Mucosa of descending colon (tissue), 3 donors: ENCODE results near the gene GAS7. TPM values are rescaled to one million over a fixed set of nuclear protein-coding genes. Genes with fewer than 3 reads are reported as not detected.
A peak's percentile ranks its signal among the peaks of the same experiment; 100 is the strongest.

Experiments used
- ATAC-seq: fragments of 200-7000 bp; cut with Tn5 transposase; one replicate; pipeline ENCODE4 v1.9.1; 2020; ENCODE audit warnings: mild to moderate bottlenecking, moderate library complexity
- DNase-seq, 3 donors: peaks; one replicate each; pipeline ENCODE4 v3.0.0-alpha.2; 2020
- H3K36me3 ChIP-seq: fragments of 200-600 bp; one replicate; pipeline ENCODE4 v1.8.0; 2021; ENCODE audit warnings: low read depth, mild to moderate bottlenecking
- H3K4me1 ChIP-seq: fragments of 200-600 bp; one replicate; pipeline ENCODE4 v1.8.0; 2021; ENCODE audit warnings: low read depth, mild to moderate bottlenecking
- H3K4me3 ChIP-seq: fragments of 200-600 bp; one replicate; pipeline ENCODE4 v1.8.0; 2021; ENCODE audit warnings: mild to moderate bottlenecking
- H3K9me3 ChIP-seq: fragments of 200-600 bp; one replicate; pipeline ENCODE4 v1.8.0; 2021; ENCODE audit warnings: mild to moderate bottlenecking
- intact Hi-C, 2 donors: fragments of 100-400 bp; cut with DNase I in 1 of 2; cut with micrococcal nuclease in 1 of 2; formaldehyde crosslinking; loops; one replicate each; pipeline versions ENCODE4 v1.11.0 to v1.11.1; 2022; cut with DNase I, micrococcal nuclease
- total RNA-seq, 3 donors: library from RNA; stranded (reverse); fragmentation: NEBNext Ultra II Directional in 2 of 3; extraction: Animal tissue kit (Norgen Biotek cat#: 25700) in 2 of 3; gene quantifications; one replicate each; pipeline versions ENCODE4 v1.2.1 to v1.2.4, GENCODE V29; 2021 to 2023
- TF ChIP-seq, protein P1 (sequence below): fragments of 200-600 bp; IDR thresholded peaks from one replicate; pipeline ENCODE4 v1.8.0; 2022; ENCODE audit warnings: antibody characterized with exemption, mild to moderate bottlenecking
- donor health status: DM: no; HTN: no; CAD: no; lungs with moderate emphysema.
- donor health status: DM: no; HTN: no; CAD: no.
- donor health status: DM: no; HTN: yes; CAD: no.

GAS7 gene
- total RNA-seq, 3 donors from 2014 or later: 6.4 to 54.4 (median 21.6) TPM

DNA sequence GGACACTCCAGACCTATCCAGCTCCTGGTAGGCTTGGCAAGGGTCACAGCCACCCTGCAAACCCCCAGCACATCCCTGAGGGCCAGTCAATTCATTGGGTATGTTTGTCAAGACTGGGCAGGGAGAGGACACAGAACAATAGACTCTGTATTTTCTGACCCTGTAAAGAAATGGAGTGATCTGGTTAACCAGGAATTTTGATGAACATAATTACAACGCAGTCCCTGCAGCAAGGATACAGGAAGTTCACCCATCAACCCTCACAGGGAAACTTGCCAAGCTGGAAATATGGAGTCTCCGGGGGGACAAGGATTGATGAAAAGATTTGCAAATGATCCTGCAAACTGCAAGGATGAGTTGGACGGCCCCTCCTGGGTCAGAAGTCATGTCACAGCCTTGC, 167.3 kb downstream of the GAS7 start:
- ATAC-seq (no peak), DNase-seq (no peak)
- TF ChIP-seq, protein P1, sequence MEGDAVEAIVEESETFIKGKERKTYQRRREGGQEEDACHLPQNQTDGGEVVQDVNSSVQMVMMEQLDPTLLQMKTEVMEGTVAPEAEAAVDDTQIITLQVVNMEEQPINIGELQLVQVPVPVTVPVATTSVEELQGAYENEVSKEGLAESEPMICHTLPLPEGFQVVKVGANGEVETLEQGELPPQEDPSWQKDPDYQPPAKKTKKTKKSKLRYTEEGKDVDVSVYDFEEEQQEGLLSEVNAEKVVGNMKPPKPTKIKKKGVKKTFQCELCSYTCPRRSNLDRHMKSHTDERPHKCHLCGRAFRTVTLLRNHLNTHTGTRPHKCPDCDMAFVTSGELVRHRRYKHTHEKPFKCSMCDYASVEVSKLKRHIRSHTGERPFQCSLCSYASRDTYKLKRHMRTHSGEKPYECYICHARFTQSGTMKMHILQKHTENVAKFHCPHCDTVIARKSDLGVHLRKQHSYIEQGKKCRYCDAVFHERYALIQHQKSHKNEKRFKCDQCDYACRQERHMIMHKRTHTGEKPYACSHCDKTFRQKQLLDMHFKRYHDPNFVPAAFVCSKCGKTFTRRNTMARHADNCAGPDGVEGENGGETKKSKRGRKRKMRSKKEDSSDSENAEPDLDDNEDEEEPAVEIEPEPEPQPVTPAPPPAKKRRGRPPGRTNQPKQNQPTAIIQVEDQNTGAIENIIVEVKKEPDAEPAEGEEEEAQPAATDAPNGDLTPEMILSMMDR: no peak
- intact Hi-C loops: no loop called here
- H3K36me3 ChIP-seq: no peaks in the 10 kb centered on the region
- no peaks in the 10 kb centered on the region for H3K9me3 ChIP-seq
- no peak overlapping the region for H3K4me3 ChIP-seq
- H3K4me1 ChIP-seq: no peaks in the 10 kb centered on the region

DNA sequence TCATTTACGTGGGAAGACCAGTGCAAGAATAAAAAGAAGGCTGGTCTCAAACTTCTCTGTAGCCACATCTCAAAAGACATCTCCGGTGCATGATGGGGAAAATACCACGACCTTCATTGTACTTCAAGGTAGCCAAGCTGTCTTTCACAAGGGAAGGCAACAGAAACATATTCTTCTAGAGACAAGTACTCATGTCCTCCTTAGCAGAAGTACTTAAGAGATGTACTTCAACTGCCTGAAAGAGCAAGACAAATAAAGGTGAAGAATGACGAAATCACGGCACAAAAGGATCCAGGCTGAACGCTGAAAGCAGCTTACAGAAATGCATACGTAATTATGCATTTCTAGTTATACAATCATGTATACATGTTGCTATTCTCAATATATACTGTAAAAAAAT, 169.3 kb downstream of the GAS7 start:
- H3K9me3 ChIP-seq: no peaks in the 10 kb centered on the region
- DNase-seq: no peak
- no peaks in the 10 kb centered on the region for H3K36me3 ChIP-seq
- TF ChIP-seq, protein P1: no peak
- no peak overlapping the region for H3K4me3 ChIP-seq
- ATAC-seq: no peak
- no peaks in the 10 kb centered on the region for H3K4me1 ChIP-seq
- intact Hi-C loops: no loop called here

DNA sequence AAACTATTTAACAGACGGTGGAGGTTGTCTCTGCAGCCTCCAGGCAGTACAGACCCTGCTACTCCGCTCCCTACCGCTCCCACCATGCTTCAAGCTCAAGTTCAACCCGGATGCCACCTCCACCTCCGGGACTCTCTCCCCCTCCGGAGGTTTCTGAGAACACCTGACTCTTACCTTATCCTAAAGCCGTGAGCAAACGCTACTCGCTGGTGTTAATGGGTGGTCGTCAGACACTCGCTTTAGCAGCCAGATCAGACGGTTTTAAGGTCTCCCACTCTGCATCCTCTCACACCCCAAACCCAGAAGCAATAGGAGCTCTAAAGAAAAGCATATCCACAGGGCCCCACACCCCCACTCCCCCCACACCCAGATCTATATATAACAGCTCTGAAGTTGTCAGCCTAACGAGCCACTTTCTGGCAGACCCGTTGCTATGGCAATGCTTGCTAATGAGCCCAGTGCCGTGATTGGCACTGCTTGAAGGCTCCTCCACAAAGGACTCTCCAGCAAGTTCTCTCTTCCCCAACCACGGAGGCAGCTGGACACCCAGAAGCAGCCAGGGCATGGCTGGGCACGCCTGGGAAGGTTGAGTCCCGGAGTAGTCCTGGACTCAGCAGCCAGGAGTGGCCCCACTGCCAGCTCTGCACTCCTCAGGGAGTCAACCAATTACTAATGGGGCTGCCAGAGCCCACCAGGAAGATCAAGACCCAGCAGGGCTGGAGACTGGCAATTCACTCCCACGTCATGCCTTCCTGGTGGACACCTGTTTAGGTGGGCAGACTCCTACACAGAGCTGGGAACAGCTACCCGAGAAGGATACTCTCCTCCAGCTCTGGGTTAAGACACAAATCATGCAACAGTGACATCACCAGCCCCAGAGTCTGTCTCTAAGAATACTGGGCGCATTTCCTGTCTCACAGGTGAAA, 172.2 kb downstream of the GAS7 start:
- intact Hi-C loops: no loop called here
- no peak for ATAC-seq
- TF ChIP-seq, protein P1: no peak

DNA sequence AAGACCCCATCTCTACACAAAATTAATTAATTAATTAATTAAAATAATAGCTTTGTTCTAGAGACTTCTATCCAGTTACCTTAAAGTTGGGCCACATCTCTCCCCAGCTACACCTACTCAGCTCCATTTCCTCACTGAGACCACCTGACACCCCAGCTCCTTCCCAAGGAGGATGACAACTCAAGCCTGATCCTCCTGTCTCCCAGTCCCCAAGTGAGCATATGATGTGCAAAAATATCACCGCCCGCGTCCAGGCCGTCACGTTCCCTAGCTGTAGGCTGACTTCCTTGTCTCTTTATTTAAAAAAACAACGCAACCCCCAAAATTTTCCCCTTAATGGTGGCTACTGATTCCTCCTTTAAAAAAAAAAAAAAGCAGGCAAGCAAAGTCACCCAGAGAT, 173.2 kb downstream of the GAS7 start:
- Histone ChIP-seq H3K9me3 (no peaks in the 10 kb centered on the region), H3K4me3 (no peak overlapping the region), H3K4me1 (no peaks in the 10 kb centered on the region), H3K36me3 (no peaks in the 10 kb centered on the region)
- DNase-seq: no peak
- ATAC-seq: no peak
- intact Hi-C loops: no loop called here
- TF ChIP-seq, protein P1: no peak

More for the DNA sequence above, 172.2 kb downstream of the GAS7 start:
- Histone ChIP-seq H3K9me3 (no peaks in the 10 kb centered on the region), H3K36me3 (no peaks in the 10 kb centered on the region), H3K4me3 (no peak overlapping the region), H3K4me1 (no peaks in the 10 kb centered on the region)
- DNase-seq: no peak

DNA sequence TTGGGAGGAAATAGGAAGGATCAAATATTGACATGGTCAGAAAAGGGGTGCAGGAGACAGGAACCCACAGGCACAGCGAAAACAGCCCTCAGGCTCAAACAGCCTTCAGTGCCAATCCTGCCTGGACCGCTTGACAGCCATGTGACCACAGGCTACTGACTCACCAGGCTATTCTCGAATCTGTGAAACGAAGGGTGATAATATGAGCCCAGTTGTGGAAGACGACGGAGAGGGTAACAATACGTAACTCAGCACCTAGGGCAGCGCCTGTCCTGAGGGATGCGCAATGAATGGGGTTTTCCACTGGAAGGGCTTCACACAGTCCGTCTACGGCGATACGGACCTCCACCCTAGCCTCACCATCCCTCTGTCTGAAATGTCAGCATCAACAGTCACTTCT, 176.0 kb downstream of the GAS7 start:
- no peaks in the 10 kb centered on the region for H3K9me3 ChIP-seq
- H3K36me3 ChIP-seq: no peaks in the 10 kb centered on the region
- intact Hi-C loops: no loop called here
- DNase-seq (no peak), ATAC-seq (peak; percentile 8)
- H3K4me1 ChIP-seq: no peaks in the 10 kb centered on the region
- no peak overlapping the region for H3K4me3 ChIP-seq
- TF ChIP-seq, protein P1: no peak
